K562 (cell line): ENCODE results near the gene DOK7. TPM values are rescaled to one million over a fixed set of nuclear protein-coding genes. Genes with fewer than 3 reads are reported as not detected.

Source experiments
- ASH1L ChIP-seq: fragments of 450-650 bp; IDR thresholded peaks from 2 replicates; pipeline ENCODE4 v1.6.1; 2018; ENCODE audit warnings: borderline replicate concordance, mild to moderate bottlenecking, low read depth; ENCODE audit not compliant: partially characterized antibody
- E2F4 ChIP-seq: sonication (generic); formaldehyde crosslinking; IDR thresholded peaks from 2 replicates; pipeline ENCODE4 v1.8.0; 2022; ENCODE audit warnings: mild to moderate bottlenecking, low read depth, missing genetic modification reagents
- FOS ChIP-seq: IDR thresholded peaks from 3 replicates; pipeline ENCODE4 v1.6.1; 2011; ENCODE audit not compliant: insufficient read length; ENCODE audit errors: extremely low read depth
- FOXP1 ChIP-seq: sonication (generic); formaldehyde crosslinking; IDR thresholded peaks from 2 replicates; pipeline ENCODE4 v1.8.0; 2022; ENCODE audit warnings: mild to moderate bottlenecking, missing genetic modification reagents
- GTF2A2 ChIP-seq: IDR thresholded peaks from 2 replicates; pipeline ENCODE4 v1.6.1; 2016; ENCODE audit warnings: mild to moderate bottlenecking, missing genetic modification characterization, missing compliant biosample characterization
- IRF9 ChIP-seq: fragments of 450-650 bp; IDR thresholded peaks from 2 replicates; pipeline ENCODE4 v1.6.1; 2016; ENCODE audit warnings: missing biosample characterization, missing genetic modification characterization
- POLR2G ChIP-seq: fragments of 200-400 bp; formaldehyde crosslinking; IDR thresholded peaks from 2 replicates; pipeline ENCODE4 v1.6.1; 2017; ENCODE audit warnings: low read depth, mild to moderate bottlenecking, antibody characterized with exemption, low read length, moderate library complexity
- RBFOX2 ChIP-seq: fragments of 200-400 bp; formaldehyde crosslinking; IDR thresholded peaks from 2 replicates; pipeline ENCODE4 v1.6.1; 2017; ENCODE audit warnings: low read depth, mild to moderate bottlenecking, low read length, moderate library complexity
- SIN3B ChIP-seq: fragments of 450-650 bp; IDR thresholded peaks from 2 replicates; pipeline ENCODE4 v1.6.1; 2017; ENCODE audit warnings: low read depth, mild to moderate bottlenecking, moderate library complexity
- STAT5B ChIP-seq: fragments of 250-450 bp; sonication (Bioruptor Pico); IDR thresholded peaks from 2 replicates; pipeline ENCODE4 v1.8.0; 2021; ENCODE audit warnings: mild to moderate bottlenecking, inconsistent platforms
- XRCC5 ChIP-seq: fragments of 200-400 bp; formaldehyde crosslinking; IDR thresholded peaks from 2 replicates; pipeline ENCODE4 v1.6.1; 2017; ENCODE audit warnings: low read depth, mild to moderate bottlenecking, low read length
- ZFP91 ChIP-seq: sonication (generic); formaldehyde crosslinking; IDR thresholded peaks from 2 replicates; pipeline ENCODE4 v1.8.0; 2022; ENCODE audit warnings: mild to moderate bottlenecking, missing genetic modification reagents
- ZKSCAN1 ChIP-seq: fragments of 150-350 bp; IDR thresholded peaks from 2 replicates; pipeline ENCODE4 v1.6.1; 2016; ENCODE audit warnings: low read depth, low read length
- ZNF143 ChIP-seq: sonication (generic); formaldehyde crosslinking; IDR thresholded peaks from 2 replicates; pipeline ENCODE4 v1.9.0; 2022; ENCODE audit warnings: mild to moderate bottlenecking, missing genetic modification reagents
- polyA plus RNA-seq, 8 experiments: library from polyadenylated mRNA; depleted of rRNA in 4 of 8; stranded (reverse) in 5 of 8; unstranded in 3 of 8; fragments of >200 nt; fragmentation: Nextera tagmentation in 2 of 8; fragmentation: Illumina TruSeq in 1 of 8; extraction: Ambion mirVana in 2 of 8; extraction: Trizol in 1 of 8; gene quantifications; 2 replicates each; pipeline versions ENCODE4 v1.2.1 to v1.2.3, GENCODE V29; 2011 to 2014; ENCODE audit warnings: inconsistent platforms in 1 of 8, missing spikeins in 1 of 8
- total RNA-seq, 7 experiments: library from RNA; depleted of rRNA in 6 of 7; stranded (reverse); fragments of >200 nt in 6 of 7; fragmentation: Illumina TruSeq in 2 of 7; extraction: Trizol in 2 of 7; gene quantifications; 2 replicates each; pipeline versions ENCODE4 v1.2.1 to v1.2.3, GENCODE V29; 2011 to 2021; ENCODE audit warnings: low replicate concordance in 1 of 7

Gene DOK7
- total and polyA plus RNA-seq, 9 of the 15 experiments (the other 6 are each of a cell fraction or from before 2014, with no cell fraction given): not detected

- no peak for TF ChIP-seq IRF9
- no peak for TF ChIP-seq E2F4 (CRISPR knock-in tag)
- peak; percentile 31; the same call in 1 of the 2 replicates for TF ChIP-seq POLR2G
- no peak for TF ChIP-seq GTF2A2 (tag)
- no peak for TF ChIP-seq XRCC5
- TF ChIP-seq STAT5B (CRISPR knock-in tag): no peak
- no peak for TF ChIP-seq ZKSCAN1
- TF ChIP-seq SIN3B: no peak
- TF ChIP-seq ZNF143 (CRISPR knock-in tag): no peak
- TF ChIP-seq RBFOX2: peak; percentile 52
- TF ChIP-seq FOS: no peak
- no peak for TF ChIP-seq FOXP1 (CRISPR knock-in tag)
- no peak for TF ChIP-seq ASH1L
- TF ChIP-seq ZFP91 (CRISPR knock-in tag): no peak
- TF ChIP-seq, all 486 proteins: peak for 3
Measured at GRCh38 chr4:3530663-3531254, 67.7 kb downstream of the DOK7 start (continued).
